Endodermal cell (in vitro differentiated cells): Measurements from ENCODE around the gene CCDC3. TPM values are rescaled to one million over a fixed set of nuclear protein-coding genes. Genes with fewer than 3 reads are reported as not detected.

Source experiments
- DNase-seq: peaks from one replicate; pipeline ENCODE4 v3.0.0-alpha.2; 2017
- H3K27ac ChIP-seq: 2 replicates; pipeline ENCODE4 v1.5.1; 2013; ENCODE audit warnings: mild to moderate bottlenecking, low read depth, low read length, moderate library complexity
- H3K27me3 ChIP-seq: 2 replicates; pipeline ENCODE4 v1.6.1; 2013; ENCODE audit warnings: mild to moderate bottlenecking, low read length, moderate library complexity; ENCODE audit not compliant: insufficient read depth, control insufficient read depth, poor library complexity, severe bottlenecking
- H3K36me3 ChIP-seq: 2 replicates; pipeline ENCODE4 v1.7.0; 2013; ENCODE audit warnings: mild to moderate bottlenecking, low read length, moderate library complexity; ENCODE audit not compliant: control insufficient read depth, insufficient read depth
- H3K4me1 ChIP-seq: one replicate; pipeline ENCODE4 v1.7.0; 2013; ENCODE audit warnings: low read length; ENCODE audit not compliant: control insufficient read depth, insufficient read depth
- H3K4me3 ChIP-seq: 2 replicates; pipeline ENCODE4 v1.5.1; 2013; ENCODE audit warnings: mild to moderate bottlenecking, low read length, moderate library complexity
- H3K9ac ChIP-seq: 2 replicates; pipeline ENCODE4 v1.6.1; 2013; ENCODE audit warnings: mild to moderate bottlenecking, low read length, moderate library complexity; ENCODE audit not compliant: poor library complexity, severe bottlenecking; ENCODE audit errors: extremely low read depth
- H3K9me3 ChIP-seq: 2 replicates; pipeline ENCODE4 v1.6.1; 2013; ENCODE audit warnings: mild to moderate bottlenecking, low read length, moderate library complexity; ENCODE audit not compliant: control insufficient read depth
- H3K27ac Mint-ChIP-seq: 2 replicates; pipeline ENCODE4 v1.8.0; 2020; ENCODE audit warnings: mixed read lengths
- H3K27me3 Mint-ChIP-seq: 2 replicates; pipeline ENCODE4 v1.8.0; 2021; ENCODE audit warnings: mild to moderate bottlenecking, mixed read lengths; ENCODE audit not compliant: insufficient read depth
- H3K36me3 Mint-ChIP-seq: 2 replicates; pipeline ENCODE4 v1.8.0; 2020; ENCODE audit warnings: low read depth, mixed read lengths
- H3K4me1 Mint-ChIP-seq: 2 replicates; pipeline ENCODE4 v1.8.0; 2020; ENCODE audit warnings: mixed read lengths
- H3K4me3 Mint-ChIP-seq: 2 replicates; pipeline ENCODE4 v1.8.0; 2020; ENCODE audit warnings: mild to moderate bottlenecking, moderate library complexity, mixed read lengths
- H3K9me3 Mint-ChIP-seq: 2 replicates; pipeline ENCODE4 v1.8.0; 2020; ENCODE audit warnings: mild to moderate bottlenecking, mixed read lengths
- WGBS, 2 experiments: methylation state at CpG; one replicate each; pipeline versions ENCODE4 v1.1.5 to v1.1.7; 2013; ENCODE audit warnings: missing lambda C conversion rate in 2 of 2, mixed read lengths in 1 of 2; ENCODE audit not compliant: insufficient coverage in 1 of 2, insufficient read length in 1 of 2; 5-methylcytosine and 5-hydroxymethylcytosine counted together
- total RNA-seq, 2 donors: library from RNA; stranded (reverse); fragmentation: NEBNext Ultra II Directional in 1 of 2; extraction: Animal tissue kit (Norgen Biotek cat#: 25700) in 1 of 2; gene quantifications; 2 replicates in 1 of 2; 3 replicates in 1 of 2; pipeline ENCODE4 v1.2.1, GENCODE V29; 2021
- TF ChIP-seq, protein P1 (sequence below): fragments of 200-600 bp; sonication (generic); conservative IDR thresholded peaks from 2 replicates; pipeline ENCODE4 v1.5.0; 2021; ENCODE audit warnings: antibody characterized with exemption, mild to moderate bottlenecking

The CCDC3 gene
- total RNA-seq, 2 donors from 2014 or later = 4.6 to 12.3 TPM

DNA sequence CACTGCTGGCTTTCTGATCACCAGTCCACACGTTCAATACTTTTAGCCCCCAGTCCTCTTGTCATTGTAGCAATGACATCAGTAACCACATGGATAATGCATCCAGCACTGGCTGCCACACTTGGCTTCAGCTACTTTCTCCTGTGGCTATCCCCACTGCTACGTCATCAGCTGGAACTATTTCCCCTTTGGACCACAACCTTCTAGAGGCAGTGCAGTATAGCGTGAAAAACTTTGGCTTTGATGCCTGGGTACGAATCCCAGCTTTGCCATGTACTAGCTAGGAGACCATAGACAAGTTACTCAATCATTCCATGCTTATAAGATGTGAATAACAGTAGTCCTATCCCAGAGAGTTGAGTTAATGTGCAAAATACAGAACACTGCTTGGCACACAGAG, 63.2 kb downstream of the CCDC3 start:
- Mint-ChIP-seq H3K4me3 (no peak overlapping the region), H3K36me3 (no peaks in the 10 kb centered on the region), H3K27ac (no peak overlapping the region), H3K4me1 (peaks cover 3% of the 10 kb centered on the region), H3K9me3 (peaks cover 1% of the 10 kb centered on the region), H3K27me3 (peaks cover 1% of the 10 kb centered on the region)
- no peaks in the 10 kb centered on the region for H3K27me3 ChIP-seq
- no peaks in the 10 kb centered on the region for H3K4me1 ChIP-seq
- no peaks in the 10 kb centered on the region for H3K9me3 ChIP-seq
- WGBS, 2 experiments = 68 to 70% methylated on average over 4 of the region's 4 CpGs
- TF ChIP-seq, protein P1, sequence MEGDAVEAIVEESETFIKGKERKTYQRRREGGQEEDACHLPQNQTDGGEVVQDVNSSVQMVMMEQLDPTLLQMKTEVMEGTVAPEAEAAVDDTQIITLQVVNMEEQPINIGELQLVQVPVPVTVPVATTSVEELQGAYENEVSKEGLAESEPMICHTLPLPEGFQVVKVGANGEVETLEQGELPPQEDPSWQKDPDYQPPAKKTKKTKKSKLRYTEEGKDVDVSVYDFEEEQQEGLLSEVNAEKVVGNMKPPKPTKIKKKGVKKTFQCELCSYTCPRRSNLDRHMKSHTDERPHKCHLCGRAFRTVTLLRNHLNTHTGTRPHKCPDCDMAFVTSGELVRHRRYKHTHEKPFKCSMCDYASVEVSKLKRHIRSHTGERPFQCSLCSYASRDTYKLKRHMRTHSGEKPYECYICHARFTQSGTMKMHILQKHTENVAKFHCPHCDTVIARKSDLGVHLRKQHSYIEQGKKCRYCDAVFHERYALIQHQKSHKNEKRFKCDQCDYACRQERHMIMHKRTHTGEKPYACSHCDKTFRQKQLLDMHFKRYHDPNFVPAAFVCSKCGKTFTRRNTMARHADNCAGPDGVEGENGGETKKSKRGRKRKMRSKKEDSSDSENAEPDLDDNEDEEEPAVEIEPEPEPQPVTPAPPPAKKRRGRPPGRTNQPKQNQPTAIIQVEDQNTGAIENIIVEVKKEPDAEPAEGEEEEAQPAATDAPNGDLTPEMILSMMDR = no peak
- DNase-seq = no peak
- no peaks in the 10 kb centered on the region for H3K36me3 ChIP-seq
- H3K4me3 ChIP-seq = no peak overlapping the region
- no peak overlapping the region for H3K9ac ChIP-seq
- no peak overlapping the region for H3K27ac ChIP-seq

DNA sequence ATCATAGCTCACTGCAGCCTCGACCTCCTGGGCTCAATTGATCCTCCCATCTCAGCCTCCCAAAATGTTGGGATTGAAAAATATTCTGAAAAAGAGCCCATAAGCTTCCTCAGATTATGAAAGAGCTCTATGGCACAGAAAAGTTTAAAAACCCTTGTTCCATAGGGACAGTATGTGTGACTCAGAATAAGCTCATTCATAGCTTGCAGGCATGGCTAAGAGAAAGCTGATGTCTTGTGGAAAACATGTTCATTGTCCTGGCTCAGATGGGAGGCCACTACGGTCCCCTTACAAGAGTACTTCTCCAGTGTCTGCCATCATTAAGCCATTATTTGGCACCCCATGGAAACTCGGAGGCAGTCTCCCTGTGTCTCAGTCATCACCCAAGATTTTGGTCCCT, 64.0 kb downstream of the CCDC3 start:
- Mint-ChIP-seq H3K36me3 (no peaks in the 10 kb centered on the region), H3K4me3 (no peak overlapping the region), H3K4me1 (peaks cover 3% of the 10 kb centered on the region), H3K27ac (no peak overlapping the region), H3K9me3 (peaks cover 3% of the 10 kb centered on the region), H3K27me3 (peaks cover 1% of the 10 kb centered on the region)
- Histone ChIP-seq H3K36me3 (no peaks in the 10 kb centered on the region), H3K9me3 (no peaks in the 10 kb centered on the region), H3K27me3 (no peaks in the 10 kb centered on the region), H3K4me3 (no peak overlapping the region), H3K9ac (no peak overlapping the region), H3K4me1 (no peaks in the 10 kb centered on the region), H3K27ac (no peak overlapping the region)
- TF ChIP-seq, protein P1 = no peak
- 86 to 88% methylated on average over 3 of the region's 3 CpGs for WGBS, 2 experiments
- DNase-seq = no peak

DNA sequence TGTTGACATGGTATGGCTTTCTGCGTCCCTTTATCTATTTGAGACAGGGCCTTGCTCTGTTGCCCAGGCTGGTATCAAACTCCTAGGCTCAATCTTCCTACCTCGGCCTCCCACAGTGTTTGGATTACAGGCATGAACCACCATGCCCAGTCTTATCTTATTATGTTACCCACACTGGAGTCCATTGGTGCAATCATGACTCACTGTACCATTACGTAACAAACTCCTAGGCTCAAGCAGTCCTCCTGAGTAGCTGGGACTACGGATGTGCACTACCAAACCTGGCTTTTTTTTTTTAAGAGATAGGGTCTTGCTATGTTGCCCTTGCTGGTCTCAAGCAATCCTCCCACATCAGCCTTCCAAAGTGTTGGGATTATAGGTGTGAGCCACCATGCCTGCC, 66.7 kb downstream of the CCDC3 start:
- Mint-ChIP-seq H3K27ac (no peak overlapping the region), H3K9me3 (peaks cover 3% of the 10 kb centered on the region), H3K36me3 (no peaks in the 10 kb centered on the region), H3K4me3 (no peak overlapping the region), H3K27me3 (peaks cover 1% of the 10 kb centered on the region), H3K4me1 (no peaks in the 10 kb centered on the region)
- TF ChIP-seq, protein P1 = no peak
- Histone ChIP-seq H3K27me3 (no peaks in the 10 kb centered on the region), H3K36me3 (no peaks in the 10 kb centered on the region), H3K4me1 (no peaks in the 10 kb centered on the region), H3K9me3 (no peaks in the 10 kb centered on the region), H3K9ac (no peak overlapping the region), H3K27ac (no peak overlapping the region), H3K4me3 (no peak overlapping the region)
- DNase-seq = no peak
- WGBS, 2 experiments = 92 to 97% methylated on average over 3 to 4 of the region's 4 CpGs
